GM12878 (cell line): ENCODE results near the gene QRFP. TPM values are rescaled to one million over a fixed set of nuclear protein-coding genes. Genes with fewer than 3 reads are reported as not detected.

ENCODE experiments used
- CTCF ChIP-seq, 3 experiments: IDR thresholded peaks in 2 of 3; conservative IDR thresholded peaks in 1 of 3; 2 replicates each; pipeline ENCODE4 v1.5.1; 2011; ENCODE audit warnings: low read depth in 3 of 3, low read length in 3 of 3, mild to moderate bottlenecking in 3 of 3, control low read depth in 2 of 3, moderate library complexity in 2 of 3, inconsistent platforms in 1 of 3, mixed read lengths in 1 of 3; ENCODE audit not compliant: control insufficient read depth in 2 of 3, insufficient read depth in 1 of 3; ENCODE audit errors: extremely low read depth in 1 of 3
- E2F4 ChIP-seq: IDR thresholded peaks from 2 replicates; pipeline ENCODE4 v1.6.1; 2012; ENCODE audit warnings: low read depth, low read length, improper control_type of control experiment
- FOS ChIP-seq: IDR thresholded peaks from 3 replicates; pipeline ENCODE4 v1.6.1; 2011; ENCODE audit warnings: borderline replicate concordance; ENCODE audit not compliant: insufficient read length; ENCODE audit errors: extremely low read depth
- FOXM1 ChIP-seq: IDR thresholded peaks from 2 replicates; pipeline ENCODE4 v1.6.1; 2012; ENCODE audit warnings: low read depth, mild to moderate bottlenecking, inconsistent platforms, low read length, moderate library complexity
- HCFC1 ChIP-seq: fragments of 150-350 bp; IDR thresholded peaks from 2 replicates; pipeline ENCODE4 v1.6.1; 2014; ENCODE audit warnings: low read length
- IKZF2 ChIP-seq, 2 experiments: fragments of 450-650 bp; IDR thresholded peaks; 2 replicates each; pipeline ENCODE4 v1.6.1; 2017; ENCODE audit warnings: mild to moderate bottlenecking in 2 of 2, moderate library complexity in 2 of 2
- MYB ChIP-seq: fragments of 150-350 bp; IDR thresholded peaks from 2 replicates; pipeline ENCODE4 v1.6.1; 2014; ENCODE audit warnings: mild to moderate bottlenecking, low read depth, low read length, borderline replicate concordance
- PAX8 ChIP-seq: fragments of 450-650 bp; IDR thresholded peaks from 2 replicates; pipeline ENCODE4 v1.6.1; 2017; ENCODE audit warnings: mild to moderate bottlenecking, moderate library complexity
- RAD51 ChIP-seq: fragments of 450-650 bp; IDR thresholded peaks from 2 replicates; pipeline ENCODE4 v1.6.1; 2016; ENCODE audit warnings: moderate library complexity, mild to moderate bottlenecking, inconsistent platforms
- RUNX3 ChIP-seq: IDR thresholded peaks from 2 replicates; pipeline ENCODE4 v1.6.1; 2012; ENCODE audit warnings: low read length, inconsistent platforms
- SMC3 ChIP-seq: IDR thresholded peaks from 2 replicates; pipeline ENCODE4 v1.6.1; 2011; ENCODE audit warnings: low read length, improper control_type of control experiment, borderline replicate concordance
- TBL1XR1 ChIP-seq: IDR thresholded peaks from 2 replicates; pipeline ENCODE4 v1.6.1; 2012; ENCODE audit warnings: low read depth, low read length, improper control_type of control experiment
- TCF12 ChIP-seq: IDR thresholded peaks from 2 replicates; pipeline ENCODE4 v1.6.1; 2011; ENCODE audit warnings: low read depth, mild to moderate bottlenecking, low read length
- ZBTB40 ChIP-seq: fragments of 450-650 bp; IDR thresholded peaks from 2 replicates; pipeline ENCODE4 v1.6.1; 2016; ENCODE audit warnings: mild to moderate bottlenecking, moderate library complexity, borderline replicate concordance
- ZNF207 ChIP-seq: fragments of 450-650 bp; IDR thresholded peaks from 2 replicates; pipeline ENCODE4 v1.6.1; 2014; ENCODE audit warnings: antibody characterized with exemption, mild to moderate bottlenecking, borderline replicate concordance
- ZNF24 ChIP-seq: fragments of 450-650 bp; IDR thresholded peaks from 2 replicates; pipeline ENCODE4 v1.6.1; 2017; ENCODE audit warnings: antibody characterized with exemption, mild to moderate bottlenecking
- polyA plus RNA-seq, 11 experiments: library from polyadenylated mRNA; depleted of rRNA in 4 of 11; unstranded in 6 of 11; stranded (reverse) in 5 of 11; fragments of >200 nt; fragmentation: Nextera tagmentation in 4 of 11; fragmentation: Illumina TruSeq in 1 of 11; extraction: Ambion mirVana in 4 of 11; extraction: Trizol in 1 of 11; gene quantifications; 1 replicate in 1 of 11; 2 replicates in 10 of 11; pipeline versions ENCODE4 v1.2.1 to v1.2.3, GENCODE V29; 2011 to 2016; ENCODE audit warnings: inconsistent platforms in 2 of 11, missing spikeins in 2 of 11, low read depth in 1 of 11
- total RNA-seq, 4 experiments: library from RNA; depleted of rRNA in 3 of 4; stranded (reverse); fragments of >200 nt in 3 of 4; fragmentation: Illumina TruSeq in 1 of 4; extraction: Trizol in 1 of 4; gene quantifications; 2 replicates each; pipeline versions ENCODE4 v1.2.1 to v1.2.3, GENCODE V29; 2013 to 2021
- TF ChIP-seq, protein P1 (sequence below): fragments of 450-650 bp; formaldehyde crosslinking; IDR thresholded peaks from 2 replicates; pipeline ENCODE4 v1.4.0; 2020; ENCODE audit warnings: mild to moderate bottlenecking, moderate library complexity
- TF ChIP-seq, protein P2 (sequence below): fragments of 450-650 bp; IDR thresholded peaks from 2 replicates; pipeline ENCODE4 v1.6.1; 2014; ENCODE audit warnings: mild to moderate bottlenecking

Gene QRFP
- total and polyA plus RNA-seq, 10 of the 15 experiments (the other 5 are each of a cell fraction or from before 2014, with no cell fraction given) = not detected

DNA sequence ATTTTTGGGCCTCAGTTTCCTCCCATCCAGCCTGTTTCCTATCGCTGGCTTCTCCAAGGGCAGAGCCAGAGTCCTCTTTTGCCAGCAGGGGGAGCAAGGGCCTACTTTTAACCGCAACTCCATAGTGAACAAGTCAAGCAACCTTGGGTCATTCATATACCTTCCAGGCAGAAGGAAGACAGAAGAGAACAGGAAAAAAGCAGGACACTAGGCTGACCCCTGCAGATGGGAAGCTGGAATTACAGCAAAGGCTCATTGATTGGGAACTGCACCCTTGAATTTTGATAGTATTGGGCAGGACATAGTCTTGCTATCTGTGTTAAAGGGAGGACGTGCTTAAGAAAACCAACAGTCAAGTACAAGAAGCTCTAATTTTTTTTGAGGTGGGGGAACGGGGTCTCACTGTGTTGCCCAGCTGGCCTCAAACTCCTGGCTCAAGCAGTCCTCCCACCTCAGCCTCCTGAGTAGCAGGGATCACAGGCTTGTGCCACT, 30.1 kb downstream of the QRFP start (continued):
- TF ChIP-seq ZBTB40 (no peak), CTCF (IDR thresholded peaks at IDR 0.05 in 2 of 3, conservative IDR thresholded peaks at IDR 0.05 in 1 of 3; ENCODE audit: control insufficient read depth in 2 of 3, extremely low read depth in 1 of 3, insufficient read depth in 1 of 3, low read depth in 3 of 3, low read length in 3 of 3) (peak; percentile 67 to 79 (median 78)), RUNX3 (peak; percentile 91), ZNF207 (no peak), FOS (no peak), RAD51 (no peak), IKZF2 (IDR thresholded peaks at IDR 0.05) (peak in 1 of 2 experiments; percentile 10; a peak in 1 of 4 replicates), ZNF24 (no peak), E2F4 (no peak), FOXM1 (0 out of 2 replicates have a peak, but pooled peaks have one; percentile 32), MYB (no peak), SMC3 (peak; percentile 85), TCF12 (no peak), PAX8 (no peak), TBL1XR1 (no peak), HCFC1 (no peak)
- TF ChIP-seq, protein P1, sequence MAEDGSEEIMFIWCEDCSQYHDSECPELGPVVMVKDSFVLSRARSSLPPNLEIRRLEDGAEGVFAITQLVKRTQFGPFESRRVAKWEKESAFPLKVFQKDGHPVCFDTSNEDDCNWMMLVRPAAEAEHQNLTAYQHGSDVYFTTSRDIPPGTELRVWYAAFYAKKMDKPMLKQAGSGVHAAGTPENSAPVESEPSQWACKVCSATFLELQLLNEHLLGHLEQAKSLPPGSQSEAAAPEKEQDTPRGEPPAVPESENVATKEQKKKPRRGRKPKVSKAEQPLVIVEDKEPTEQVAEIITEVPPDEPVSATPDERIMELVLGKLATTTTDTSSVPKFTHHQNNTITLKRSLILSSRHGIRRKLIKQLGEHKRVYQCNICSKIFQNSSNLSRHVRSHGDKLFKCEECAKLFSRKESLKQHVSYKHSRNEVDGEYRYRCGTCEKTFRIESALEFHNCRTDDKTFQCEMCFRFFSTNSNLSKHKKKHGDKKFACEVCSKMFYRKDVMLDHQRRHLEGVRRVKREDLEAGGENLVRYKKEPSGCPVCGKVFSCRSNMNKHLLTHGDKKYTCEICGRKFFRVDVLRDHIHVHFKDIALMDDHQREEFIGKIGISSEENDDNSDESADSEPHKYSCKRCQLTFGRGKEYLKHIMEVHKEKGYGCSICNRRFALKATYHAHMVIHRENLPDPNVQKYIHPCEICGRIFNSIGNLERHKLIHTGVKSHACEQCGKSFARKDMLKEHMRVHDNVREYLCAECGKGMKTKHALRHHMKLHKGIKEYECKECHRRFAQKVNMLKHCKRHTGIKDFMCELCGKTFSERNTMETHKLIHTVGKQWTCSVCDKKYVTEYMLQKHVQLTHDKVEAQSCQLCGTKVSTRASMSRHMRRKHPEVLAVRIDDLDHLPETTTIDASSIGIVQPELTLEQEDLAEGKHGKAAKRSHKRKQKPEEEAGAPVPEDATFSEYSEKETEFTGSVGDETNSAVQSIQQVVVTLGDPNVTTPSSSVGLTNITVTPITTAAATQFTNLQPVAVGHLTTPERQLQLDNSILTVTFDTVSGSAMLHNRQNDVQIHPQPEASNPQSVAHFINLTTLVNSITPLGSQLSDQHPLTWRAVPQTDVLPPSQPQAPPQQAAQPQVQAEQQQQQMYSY (CRISPR knock-in tag) = no peak
- TF ChIP-seq, protein P2, sequence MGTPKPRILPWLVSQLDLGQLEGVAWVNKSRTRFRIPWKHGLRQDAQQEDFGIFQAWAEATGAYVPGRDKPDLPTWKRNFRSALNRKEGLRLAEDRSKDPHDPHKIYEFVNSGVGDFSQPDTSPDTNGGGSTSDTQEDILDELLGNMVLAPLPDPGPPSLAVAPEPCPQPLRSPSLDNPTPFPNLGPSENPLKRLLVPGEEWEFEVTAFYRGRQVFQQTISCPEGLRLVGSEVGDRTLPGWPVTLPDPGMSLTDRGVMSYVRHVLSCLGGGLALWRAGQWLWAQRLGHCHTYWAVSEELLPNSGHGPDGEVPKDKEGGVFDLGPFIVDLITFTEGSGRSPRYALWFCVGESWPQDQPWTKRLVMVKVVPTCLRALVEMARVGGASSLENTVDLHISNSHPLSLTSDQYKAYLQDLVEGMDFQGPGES = no peak
